Adrenal gland (tissue), 12 donors: ENCODE results near the gene MACROD2. TPM values are rescaled to one million over a fixed set of nuclear protein-coding genes. Genes with fewer than 3 reads are reported as not detected.

Experiments
- DNase-seq, 7 donors: peaks; one replicate each; pipeline ENCODE4 v3.0.0-alpha.2; 2019 to 2020
- H3K27ac ChIP-seq, 5 donors: fragments of 200-600 bp; sonication (generic) in 4 of 5; 1 replicate in 3 of 5; 2 replicates in 2 of 5; pipeline versions ENCODE4 v1.5.1 to v1.8.0; 2016 to 2020; ENCODE audit warnings: mild to moderate bottlenecking in 1 of 5
- H3K27me3 ChIP-seq: fragments of 200-600 bp; 2 replicates; pipeline ENCODE4 v1.8.0; 2021
- H3K36me3 ChIP-seq, 2 donors: fragments of 200-600 bp; replicated peaks in 1 of 2; 1 replicate in 1 of 2; 2 replicates in 1 of 2; pipeline versions ENCODE4 v1.5.1 to v1.8.0; 2018 to 2022
- H3K4me1 ChIP-seq, 2 donors: fragments of 200-600 bp; replicated peaks in 1 of 2; 1 replicate in 1 of 2; 2 replicates in 1 of 2; pipeline versions ENCODE4 v1.5.1 to v1.8.0; 2018 to 2021
- H3K4me3 ChIP-seq, 4 donors: fragments of 200-600 bp; sonication (generic) in 3 of 4; one replicate each; pipeline ENCODE4 v1.5.1; 2016 to 2018
- H3K9me3 ChIP-seq, 3 donors: fragments of 200-600 bp; sonication (generic) in 1 of 3; replicated peaks in 1 of 3; 1 replicate in 2 of 3; 2 replicates in 1 of 3; pipeline versions ENCODE4 v1.5.1 to v1.8.0; 2016 to 2021
- POLR2A ChIP-seq, 2 donors: fragments of 450-650 bp; IDR thresholded peaks; one replicate each; pipeline ENCODE4 v1.6.1; 2017; ENCODE audit warnings: antibody characterized with exemption in 2 of 2, mild to moderate bottlenecking in 2 of 2, moderate library complexity in 1 of 2
- WGBS, 4 donors: extraction: QIAGEN DNeasy Blood & Tissue Kit in 2 of 4; methylation state at CpG; one replicate each; pipeline versions ENCODE4 v1.1.5 to v1.1.7; 2013 to 2017; 5-methylcytosine and 5-hydroxymethylcytosine counted together
- intact Hi-C, 2 donors: fragments of 100-400 bp; cut with DNase I; formaldehyde crosslinking; loops; one replicate each; pipeline versions ENCODE4 v1.14.1 to v1.15.0; 2022 to 2023
- polyA plus RNA-seq, 3 donors: library from polyadenylated mRNA; stranded (reverse); fragments of 200-250 nt in 2 of 3; fragments of 350-450 nt in 1 of 3; fragmentation: Illumina TruSeq in 1 of 3; extraction: RNeasy Lipid Tissue Mini Kit (QIAGEN cat#74804) in 1 of 3; gene quantifications; one replicate each; pipeline ENCODE4 v1.2.3, GENCODE V29; 2013 to 2014
- total RNA-seq, 9 donors: library from RNA; depleted of rRNA in 4 of 9; stranded (reverse); fragments of >200 nt in 4 of 9; fragments of 120-200 nt in 1 of 9; fragmentation: NEBNext Ultra II Directional in 1 of 9; extraction: Animal tissue kit (Norgen Biotek cat#: 25700) in 1 of 9; gene quantifications; one replicate each; pipeline versions ENCODE4 v1.1.0 to v1.2.4, GENCODE V29; 2013 to 2023
- TF ChIP-seq, protein P1 (sequence below), 6 experiments: fragments of 450-650 bp in 4 of 6; fragments of 200-600 bp in 2 of 6; sonication (generic) in 1 of 6; IDR thresholded peaks; 1 replicate in 5 of 6; 2 replicates in 1 of 6; pipeline versions ENCODE4 v1.5.1 to v1.8.0; 2016 to 2021; ENCODE audit warnings: antibody characterized with exemption in 6 of 6, mild to moderate bottlenecking in 2 of 6, moderate library complexity in 1 of 6
- donor health status: healthy with polysubstance abuse.
- donor health status: Bipolar disorder and iron deficiency.
- donor health status: DM: yes; HTN: yes; CAD: no.
- donor health status: DM: no; HTN: no; CAD: no.
- donor health status: DM: no; HTN: no; CAD: no.
- donor health status: DM: yes; HTN: yes; CAD: no.

Gene MACROD2
- total and polyA plus RNA-seq, 12 donors = 1.1 to 21.2 (median 6.4) TPM

DNA sequence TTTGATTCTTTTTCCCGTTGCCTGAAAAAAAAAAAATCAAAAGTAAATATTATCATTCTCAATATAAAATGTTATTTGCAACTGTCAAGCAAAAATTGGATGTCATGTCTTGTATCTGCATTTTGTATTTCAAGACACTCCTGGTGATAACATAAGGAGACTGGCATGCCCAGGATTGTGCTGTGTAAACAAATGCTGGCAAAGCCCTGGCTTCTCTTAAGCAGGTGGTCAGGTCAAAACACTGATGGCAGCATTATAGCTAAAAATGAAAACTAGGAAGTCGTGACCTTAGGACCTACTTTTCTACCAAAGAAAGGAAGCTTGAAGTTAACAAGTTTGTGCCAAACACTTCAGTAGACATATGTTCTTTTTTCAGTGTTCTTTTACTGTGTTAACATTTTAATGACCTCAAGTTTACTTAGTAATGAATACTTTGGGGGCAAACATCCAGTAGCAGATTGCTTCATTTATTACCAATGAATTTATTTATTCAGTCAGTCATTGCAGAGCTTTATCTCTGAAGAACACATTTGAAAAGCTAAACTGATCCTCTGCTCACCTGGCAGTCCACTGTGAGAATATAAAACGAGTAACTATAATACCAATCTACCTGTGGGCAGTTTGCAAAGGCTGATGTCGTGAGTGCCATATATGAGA is 585.2 kb downstream of the MACROD2 start:
- Histone ChIP-seq H3K9me3 (no peaks in the 10 kb centered on the region), H3K4me1 (no peaks in the 10 kb centered on the region), H3K27me3 (no peaks in the 10 kb centered on the region), H3K4me3 (no peak overlapping the region), H3K27ac (no peak overlapping the region), H3K36me3 (no peaks in the 10 kb centered on the region)
- WGBS, 4 donors = 67 to 79% (median 70%) methylated on average over 4 of the region's 4 CpGs
- TF ChIP-seq, protein P1, sequence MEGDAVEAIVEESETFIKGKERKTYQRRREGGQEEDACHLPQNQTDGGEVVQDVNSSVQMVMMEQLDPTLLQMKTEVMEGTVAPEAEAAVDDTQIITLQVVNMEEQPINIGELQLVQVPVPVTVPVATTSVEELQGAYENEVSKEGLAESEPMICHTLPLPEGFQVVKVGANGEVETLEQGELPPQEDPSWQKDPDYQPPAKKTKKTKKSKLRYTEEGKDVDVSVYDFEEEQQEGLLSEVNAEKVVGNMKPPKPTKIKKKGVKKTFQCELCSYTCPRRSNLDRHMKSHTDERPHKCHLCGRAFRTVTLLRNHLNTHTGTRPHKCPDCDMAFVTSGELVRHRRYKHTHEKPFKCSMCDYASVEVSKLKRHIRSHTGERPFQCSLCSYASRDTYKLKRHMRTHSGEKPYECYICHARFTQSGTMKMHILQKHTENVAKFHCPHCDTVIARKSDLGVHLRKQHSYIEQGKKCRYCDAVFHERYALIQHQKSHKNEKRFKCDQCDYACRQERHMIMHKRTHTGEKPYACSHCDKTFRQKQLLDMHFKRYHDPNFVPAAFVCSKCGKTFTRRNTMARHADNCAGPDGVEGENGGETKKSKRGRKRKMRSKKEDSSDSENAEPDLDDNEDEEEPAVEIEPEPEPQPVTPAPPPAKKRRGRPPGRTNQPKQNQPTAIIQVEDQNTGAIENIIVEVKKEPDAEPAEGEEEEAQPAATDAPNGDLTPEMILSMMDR (IDR thresholded peaks at IDR 0.05) = no peak
- no peak for TF ChIP-seq POLR2A (IDR thresholded peaks at IDR 0.05)
- no peak for DNase-seq
- intact Hi-C loops = no loop called here

DNA sequence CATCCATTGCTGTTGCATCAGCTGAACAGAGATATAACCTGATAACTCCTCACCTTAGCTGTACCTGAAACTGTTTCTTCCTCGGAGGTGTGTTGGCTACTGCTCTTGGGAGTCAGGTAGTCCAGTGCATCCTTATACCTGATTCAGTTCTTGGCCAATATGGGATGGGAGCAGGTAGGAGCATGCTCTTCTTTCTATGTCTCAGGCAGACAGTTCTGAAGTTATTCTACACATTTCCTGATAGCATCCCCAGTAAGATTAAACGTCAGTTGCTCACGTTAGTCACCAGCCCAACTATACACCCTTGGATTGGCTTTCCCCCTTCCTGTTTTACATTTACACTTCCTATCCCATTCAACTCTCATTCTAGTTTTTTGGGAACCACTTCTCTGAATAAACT is 586.4 kb downstream of the MACROD2 start:
- no peaks in the 10 kb centered on the region for H3K27me3 ChIP-seq
- H3K27ac ChIP-seq = no peak overlapping the region
- TF ChIP-seq, protein P1 (IDR thresholded peaks at IDR 0.05) = no peak
- no peak for TF ChIP-seq POLR2A (IDR thresholded peaks at IDR 0.05)
- WGBS, 4 donors = 82 to 89% (median 86%) methylated on average over 3 of the region's 3 CpGs
- intact Hi-C loops = no loop called here
- H3K4me1 ChIP-seq = no peaks in the 10 kb centered on the region
- H3K4me3 ChIP-seq = no peak overlapping the region
- no peaks in the 10 kb centered on the region for H3K9me3 ChIP-seq
- no peaks in the 10 kb centered on the region for H3K36me3 ChIP-seq
- no peak for DNase-seq

DNA sequence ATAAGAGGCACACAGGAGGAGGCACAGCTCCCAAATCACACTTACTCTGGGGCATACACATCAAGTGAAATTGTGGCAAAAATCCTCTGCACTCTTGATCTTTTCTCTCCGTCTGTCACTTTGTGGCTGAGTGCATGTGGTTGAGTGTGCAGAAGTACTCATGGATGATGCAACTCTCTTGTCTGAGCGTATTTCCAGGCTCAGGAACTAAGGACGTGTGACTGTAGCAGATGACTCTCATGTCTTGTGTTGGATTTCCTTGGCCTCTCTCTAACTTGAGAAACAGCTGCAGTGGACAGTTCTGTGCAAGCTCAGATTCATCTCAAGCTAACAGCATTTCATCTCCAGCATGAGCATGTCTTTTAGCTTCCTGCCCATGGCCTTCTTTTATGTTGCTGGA is 587.5 kb downstream of the MACROD2 start:
- TF ChIP-seq, protein P1 (IDR thresholded peaks at IDR 0.05) = no peak
- DNase-seq = no peak
- intact Hi-C loops = no loop called here
- H3K36me3 ChIP-seq = no peaks in the 10 kb centered on the region
- WGBS, 4 donors = 53 to 77% (median 54%) methylated on average over 3 of the region's 3 CpGs
- no peak overlapping the region for H3K4me3 ChIP-seq
- no peaks in the 10 kb centered on the region for H3K4me1 ChIP-seq
- H3K9me3 ChIP-seq = no peaks in the 10 kb centered on the region
- H3K27ac ChIP-seq = no peak overlapping the region
- no peaks in the 10 kb centered on the region for H3K27me3 ChIP-seq

DNA sequence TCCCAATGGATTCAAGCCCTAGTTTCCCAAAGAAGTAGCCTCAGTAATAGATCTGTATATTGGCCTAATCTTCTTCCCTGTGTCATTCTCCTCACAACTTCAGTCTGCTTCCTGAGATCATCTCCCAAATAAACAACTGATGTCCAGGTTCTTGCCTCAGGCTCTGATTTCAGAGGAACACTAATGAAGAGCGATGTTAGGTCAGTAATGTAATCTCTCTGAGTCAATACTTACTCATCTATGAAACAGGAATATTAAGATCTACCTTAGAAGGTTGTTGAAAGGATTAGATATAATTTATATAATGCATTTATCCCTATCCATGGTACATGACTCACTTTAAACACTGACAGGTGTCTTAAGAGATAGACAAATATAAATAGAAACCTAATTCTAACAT is 588.1 kb downstream of the MACROD2 start:
- DNase-seq = no peak
- Histone ChIP-seq H3K4me3 (no peak overlapping the region), H3K27me3 (no peaks in the 10 kb centered on the region), H3K27ac (no peak overlapping the region), H3K9me3 (no peaks in the 10 kb centered on the region), H3K4me1 (no peaks in the 10 kb centered on the region), H3K36me3 (no peaks in the 10 kb centered on the region)
- TF ChIP-seq POLR2A (IDR thresholded peaks at IDR 0.05) = no peak
- TF ChIP-seq, protein P1 (IDR thresholded peaks at IDR 0.05) = no peak
- 77 to 93% (median 88%) methylated on average over 1 of the region's 1 CpG for WGBS, 4 donors
- intact Hi-C loops = no loop called here
